GM12878 (cell line): Measurements from ENCODE around the gene GALNT9. TPM values are rescaled to one million over a fixed set of nuclear protein-coding genes. Genes with fewer than 3 reads are reported as not detected.

ENCODE experiments used
- ATAC-seq: fragments of 200-7000 bp; cut with Tn5 transposase; 3 replicates; pipeline ENCODE4 v1.9.1; 2020; ENCODE audit warnings: mild to moderate bottlenecking, moderate library complexity
- BruUV-seq: library from RNA; stranded (reverse); fragments of 400-500 nt; replicated peaks from 2 replicates; lab custom pipeline; 2021; lab: Mats Ljungman, UMichigan
- CTCF ChIA-PET: fragments of 300-600 bp; sonication (Branson Sonifier 250); formaldehyde crosslinking; extraction: SDS; loops from one replicate; lab custom pipeline; 2021; ENCODE audit warnings: inconsistent platforms; lab: Yijun Ruan, JAX
- POLR2A ChIA-PET: fragments of 350-600 bp; formaldehyde crosslinking; extraction: SDS; loops from one replicate; lab custom pipeline; 2021; ENCODE audit warnings: inconsistent platforms; lab: Charles Lee
- RAD21 ChIA-PET: fragments of 300-600 bp; sonication (Branson Sonifier 250); formaldehyde crosslinking; loops from one replicate; lab custom pipeline; 2023; ENCODE audit warnings: antibody characterized with exemption; ENCODE audit not compliant: unreplicated experiment; lab: Charles Lee
- SMC1A ChIA-PET: fragments of 300-600 bp; sonication (Branson Sonifier 250); formaldehyde crosslinking; loops from one replicate; lab custom pipeline; 2023; ENCODE audit not compliant: unreplicated experiment, uncharacterized antibody; lab: Charles Lee
- DNase-seq: peaks from one replicate; pipeline ENCODE4 v3.0.0-alpha.2; 2011; ENCODE audit warnings: low read depth, low spot score
- FAIRE-seq: peaks from 3 replicates; lab custom pipeline; 2011; peaks lifted over from hg19 to GRCh38; lab: Jason Lieb, UNC
- H2AFZ ChIP-seq: 2 replicates; pipeline ENCODE4 v1.6.0; 2011; ENCODE audit warnings: low read depth, low read length, control low read depth; ENCODE audit not compliant: control insufficient read depth
- H3K27ac ChIP-seq: 2 replicates; pipeline ENCODE4 v1.5.1; 2011; ENCODE audit warnings: control low read depth; ENCODE audit not compliant: control insufficient read depth, insufficient read depth
- H3K27me3 ChIP-seq, 2 experiments: replicated peaks in 1 of 2; 2 replicates each; pipeline versions ENCODE4 v1.6.0 to v1.6.1; 2011; ENCODE audit warnings: low read length in 1 of 2; ENCODE audit not compliant: control insufficient read depth in 2 of 2, insufficient read depth in 2 of 2
- H3K36me3 ChIP-seq, 2 experiments: 2 replicates each; pipeline ENCODE4 v1.5.1; 2011; ENCODE audit warnings: low read length in 1 of 2; ENCODE audit not compliant: control insufficient read depth in 2 of 2, insufficient read depth in 2 of 2
- H3K4me1 ChIP-seq: 2 replicates; pipeline ENCODE4 v1.6.1; 2011; ENCODE audit warnings: mild to moderate bottlenecking, low read length, moderate library complexity, mixed read lengths; ENCODE audit not compliant: control insufficient read depth, insufficient read depth
- H3K4me2 ChIP-seq: 2 replicates; pipeline ENCODE4 v1.6.0; 2011; ENCODE audit warnings: control low read depth; ENCODE audit not compliant: control insufficient read depth, insufficient read depth
- H3K4me3 ChIP-seq: fragments of 200-600 bp; sonication (generic); 2 replicates; pipeline ENCODE4 v1.5.1; 2016
- H3K79me2 ChIP-seq: 2 replicates; pipeline ENCODE4 v1.6.0; 2011; ENCODE audit warnings: low read length; ENCODE audit not compliant: control insufficient read depth, insufficient read depth
- H3K9ac ChIP-seq: 2 replicates; pipeline ENCODE4 v1.8.0; 2011; ENCODE audit warnings: low read length, control low read depth, mixed read lengths; ENCODE audit not compliant: control insufficient read depth, insufficient read depth
- H3K9me3 ChIP-seq: replicated peaks from 3 replicates; pipeline ENCODE4 v1.5.1; 2011; ENCODE audit warnings: mild to moderate bottlenecking, low read length; ENCODE audit not compliant: control insufficient read depth, insufficient read depth
- H4K20me1 ChIP-seq: 2 replicates; pipeline ENCODE4 v1.6.0; 2011; ENCODE audit not compliant: control insufficient read depth, insufficient read depth
- ATF2 ChIP-seq: IDR thresholded peaks from 2 replicates; pipeline ENCODE4 v1.6.1; 2012; ENCODE audit warnings: low read length, inconsistent platforms
- ATF3 ChIP-seq: IDR thresholded peaks from 2 replicates; pipeline ENCODE4 v1.6.1; 2011; ENCODE audit warnings: low read depth, mild to moderate bottlenecking, low read length, moderate library complexity, borderline replicate concordance; ENCODE audit errors: extremely low read depth
- BCL3 ChIP-seq: IDR thresholded peaks from 2 replicates; pipeline ENCODE4 v1.6.1; 2011; ENCODE audit warnings: borderline replicate concordance, low read depth, mild to moderate bottlenecking, moderate library complexity, low read length; ENCODE audit not compliant: insufficient read depth, poor library complexity, severe bottlenecking
- BMI1 ChIP-seq: fragments of 450-650 bp; IDR thresholded peaks from 2 replicates; pipeline ENCODE4 v1.6.1; 2016; ENCODE audit warnings: mild to moderate bottlenecking, moderate library complexity, borderline replicate concordance
- CHD1 ChIP-seq: IDR thresholded peaks from 2 replicates; pipeline ENCODE4 v1.6.1; 2012; ENCODE audit warnings: low read depth, low read length, improper control_type of control experiment
- ESRRA ChIP-seq: IDR thresholded peaks from 2 replicates; pipeline ENCODE4 v1.6.1; 2012; ENCODE audit warnings: mild to moderate bottlenecking, low read length, improper control_type of control experiment
- REST ChIP-seq: IDR thresholded peaks from 2 replicates; pipeline ENCODE4 v1.6.1; 2012; ENCODE audit warnings: mild to moderate bottlenecking, low read depth, low read length
- SIN3A ChIP-seq: IDR thresholded peaks from 2 replicates; pipeline ENCODE4 v1.6.1; 2012; ENCODE audit warnings: low read depth, low read length, improper control_type of control experiment
- ZNF592 ChIP-seq: fragments of 450-650 bp; IDR thresholded peaks from 2 replicates; pipeline ENCODE4 v1.6.1; 2017; ENCODE audit warnings: mild to moderate bottlenecking, moderate library complexity
- WGBS: methylation state at CpG from one replicate; pipeline ENCODE4 v1.1.6; 2016; ENCODE audit warnings: low lambda C conversion rate; ENCODE audit not compliant: insufficient replicate concordance, insufficient coverage; ENCODE audit errors: missing lambda C conversion rate; 5-methylcytosine and 5-hydroxymethylcytosine counted together
- in situ Hi-C: fragments of 300-500 bp; cut with MboI; formaldehyde crosslinking; loops from 9 replicates; pipeline ENCODE4 v1.14.3; 2018; ENCODE audit warnings: mixed read lengths
- intact Hi-C: fragments of 100-400 bp; cut with micrococcal nuclease; formaldehyde crosslinking; loops from one replicate; pipeline ENCODE4 v1.14.2; 2022; ENCODE audit not compliant: unreplicated experiment
- polyA plus RNA-seq, 11 experiments: library from polyadenylated mRNA; depleted of rRNA in 4 of 11; unstranded in 6 of 11; stranded (reverse) in 5 of 11; fragments of >200 nt; fragmentation: Nextera tagmentation in 4 of 11; fragmentation: Illumina TruSeq in 1 of 11; extraction: Ambion mirVana in 4 of 11; extraction: Trizol in 1 of 11; gene quantifications; 1 replicate in 1 of 11; 2 replicates in 10 of 11; pipeline versions ENCODE4 v1.2.1 to v1.2.3, GENCODE V29; 2011 to 2016; ENCODE audit warnings: inconsistent platforms in 2 of 11, missing spikeins in 2 of 11, low read depth in 1 of 11
- total RNA-seq, 4 experiments: library from RNA; depleted of rRNA in 3 of 4; stranded (reverse); fragments of >200 nt in 3 of 4; fragmentation: Illumina TruSeq in 1 of 4; extraction: Trizol in 1 of 4; gene quantifications; 2 replicates each; pipeline versions ENCODE4 v1.2.1 to v1.2.3, GENCODE V29; 2013 to 2021

The GALNT9 gene
- total and polyA plus RNA-seq, 10 of the 15 experiments (the other 5 are each of a cell fraction or from before 2014, with no cell fraction given): 0.04 TPM; not detected in 9

GRCh38 chr12:132309596-132310086, 19.7 kb downstream of the GALNT9 start (continued):
- no peak for TF ChIP-seq BCL3

- Histone ChIP-seq H4K20me1 (no peaks in the 10 kb centered on the region), H3K27me3 (no peaks in the 10 kb centered on the region), H2AFZ (no peak overlapping the region), H3K9me3 (no peaks in the 10 kb centered on the region; the same call in 2 of the 3 replicates), H3K4me1 (no peaks in the 10 kb centered on the region), H3K4me3 (no peak overlapping the region), H3K27ac (no peak overlapping the region), H3K79me2 (no peaks in the 10 kb centered on the region), H3K9ac (no peak overlapping the region), H3K4me2 (no peak overlapping the region), H3K36me3 (no peaks in the 10 kb centered on the region)
- ATAC-seq (no peak), DNase-seq (no peak), FAIRE-seq (no peak)
- CTCF ChIA-PET: no interaction called here
- in situ Hi-C loops (no loop called here), intact Hi-C loops (no loop called here)
- RAD21 ChIA-PET: no interaction called here
- BruUV-seq: no TSS peak
- POLR2A ChIA-PET: no interaction called here
- SMC1A ChIA-PET: no interaction called here
- 59% methylated on average over 28 of the region's 31 CpGs for WGBS
- TF ChIP-seq BMI1 (no peak), ATF3 (no peak), ATF2 (no peak), REST (no peak), CHD1 (no peak), ZNF592 (no peak), SIN3A (no peak), ESRRA (no peak)
These were observed 20.4 kb downstream of the GALNT9 start for GRCh38 chr12:132308853-132309595.
